Natural killer cell treated with Interleukin-12 subunit alpha and Interleukin-12 subunit beta and Interleukin-15 and Interleukin-18, amount 100 ng/mL, for 72 hours (primary cell): ENCODE results near the gene PLA2G4D. TPM values are rescaled to one million over a fixed set of nuclear protein-coding genes. Genes with fewer than 3 reads are reported as not detected.

Experiments
- ATAC-seq, 2 donors: fragments of 150-1000 bp; cut with Tn5 transposase in 1 of 2; sonication (Bioruptor Pico), chemical (Tn5 transposase) in 1 of 2; 2 replicates each; pipeline ENCODE4 v1.10.0; 2021
- DNase-seq: peaks from one replicate; pipeline ENCODE4 v3.0.0; 2022; ENCODE audit warnings: low spot score
- H3K27ac Mint-ChIP-seq, 2 donors: 1 replicate in 1 of 2; 2 replicates in 1 of 2; pipeline ENCODE4 v1.8.0; 2022; ENCODE audit warnings: mixed read lengths in 2 of 2, mild to moderate bottlenecking in 1 of 2, moderate library complexity in 1 of 2
- H3K27me3 Mint-ChIP-seq, 2 donors: 1 replicate in 1 of 2; 2 replicates in 1 of 2; pipeline ENCODE4 v1.8.0; 2022; ENCODE audit warnings: mixed read lengths in 2 of 2
- H3K36me3 Mint-ChIP-seq: one replicate; pipeline ENCODE4 v1.8.0; 2022; ENCODE audit warnings: mixed read lengths
- H3K4me1 Mint-ChIP-seq, 2 donors: 1 replicate in 1 of 2; 2 replicates in 1 of 2; pipeline ENCODE4 v1.8.0; 2022; ENCODE audit warnings: low read depth in 2 of 2, mixed read lengths in 2 of 2, mild to moderate bottlenecking in 1 of 2
- H3K4me3 Mint-ChIP-seq: one replicate; pipeline ENCODE4 v1.8.0; 2022; ENCODE audit warnings: mixed read lengths
- H3K9me3 Mint-ChIP-seq: 2 replicates; pipeline ENCODE4 v1.8.0; 2022; ENCODE audit warnings: mixed read lengths
- total RNA-seq, 2 donors: library from RNA; stranded (reverse); gene quantifications; one replicate each; pipeline ENCODE4 v1.2.3, GENCODE V29; 2022

Gene PLA2G4D
- total RNA-seq, 2 donors from 2014 or later, result not detected

DNA sequence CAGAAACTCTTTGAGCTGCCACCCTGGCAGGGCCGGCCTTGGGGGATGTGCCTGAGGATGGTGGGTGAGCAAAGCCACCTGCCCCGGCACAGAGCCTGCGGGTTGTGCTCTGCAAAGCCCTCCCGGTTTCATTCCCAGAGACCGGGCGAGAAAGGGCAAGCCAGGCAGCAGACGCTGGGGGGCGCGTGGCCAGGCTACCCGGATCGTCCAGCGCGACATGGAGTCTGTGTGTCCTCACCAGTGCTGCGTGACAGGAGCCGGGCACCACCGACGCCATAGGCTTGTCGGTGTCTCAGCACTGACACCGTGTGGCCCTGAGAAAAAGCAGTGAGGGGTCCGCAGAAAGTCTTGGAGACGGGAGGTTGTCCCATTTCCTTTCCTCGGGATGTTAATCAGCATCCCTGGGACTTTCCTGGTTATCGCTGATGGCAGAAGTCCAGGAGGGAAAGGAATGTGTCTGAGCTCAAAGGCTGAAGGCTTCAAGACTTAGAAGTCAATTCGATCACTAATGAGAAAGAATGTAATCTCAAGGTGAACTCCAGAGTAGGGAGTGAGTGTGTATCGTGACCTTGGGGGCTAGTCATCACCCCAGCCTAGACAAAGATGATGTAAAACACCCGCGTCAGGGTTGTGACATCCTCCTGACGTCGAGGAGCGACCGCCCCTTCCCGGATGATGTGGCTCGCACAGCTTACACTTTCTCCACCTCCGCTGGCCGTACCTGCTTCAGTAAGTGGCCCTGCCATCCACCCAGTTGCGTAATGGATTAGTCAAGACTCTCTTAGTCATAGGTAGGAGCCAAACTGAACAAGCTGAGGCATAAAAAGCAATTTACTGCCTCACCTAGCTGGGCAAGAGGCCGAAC lies 37.2 kb downstream of the PLA2G4D start:
- peaks cover 5 to 13% of the 10 kb centered on the region in 2 donors for H3K4me1 Mint-ChIP-seq
- peak overlapping the region; percentile 36 for H3K4me3 Mint-ChIP-seq
- H3K9me3 Mint-ChIP-seq, result no peaks in the 10 kb centered on the region
- DNase-seq (peak; percentile 76), ATAC-seq (peak; percentile 85 to 90)
- peak overlapping the region; percentile 3 to 39 for H3K27ac Mint-ChIP-seq
- H3K36me3 Mint-ChIP-seq, result no peaks in the 10 kb centered on the region
- peaks cover 31 to 35% of the 10 kb centered on the region in 2 donors for H3K27me3 Mint-ChIP-seq

DNA sequence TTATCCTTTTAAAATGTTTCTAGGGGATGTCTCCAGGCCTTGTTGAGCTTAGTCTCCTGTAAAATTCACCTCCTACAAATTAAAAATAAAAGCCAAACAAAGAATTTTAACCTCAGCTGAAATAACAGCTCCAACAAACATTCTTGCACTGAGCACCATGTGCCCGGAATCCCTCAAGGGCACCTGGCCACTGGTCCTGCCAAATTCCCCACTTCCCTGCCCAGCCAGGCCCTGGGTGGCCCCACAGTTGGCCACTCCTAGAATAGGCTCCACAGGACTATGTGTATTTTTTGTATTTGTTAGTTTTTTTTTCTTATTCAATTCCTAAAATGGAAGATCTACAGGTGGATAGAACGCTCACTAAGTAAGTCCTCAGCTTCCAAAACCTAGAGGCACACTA lies 40.4 kb downstream of the PLA2G4D start:
- Mint-ChIP-seq H3K9me3 (no peaks in the 10 kb centered on the region), H3K4me1 (peaks cover 0 to 9% of the 10 kb centered on the region in 2 donors), H3K4me3 (no peak overlapping the region), H3K27ac (no peak overlapping the region), H3K36me3 (no peaks in the 10 kb centered on the region), H3K27me3 (peaks cover 27 to 39% of the 10 kb centered on the region in 2 donors)
- DNase-seq (no peak), ATAC-seq (no peak)

DNA sequence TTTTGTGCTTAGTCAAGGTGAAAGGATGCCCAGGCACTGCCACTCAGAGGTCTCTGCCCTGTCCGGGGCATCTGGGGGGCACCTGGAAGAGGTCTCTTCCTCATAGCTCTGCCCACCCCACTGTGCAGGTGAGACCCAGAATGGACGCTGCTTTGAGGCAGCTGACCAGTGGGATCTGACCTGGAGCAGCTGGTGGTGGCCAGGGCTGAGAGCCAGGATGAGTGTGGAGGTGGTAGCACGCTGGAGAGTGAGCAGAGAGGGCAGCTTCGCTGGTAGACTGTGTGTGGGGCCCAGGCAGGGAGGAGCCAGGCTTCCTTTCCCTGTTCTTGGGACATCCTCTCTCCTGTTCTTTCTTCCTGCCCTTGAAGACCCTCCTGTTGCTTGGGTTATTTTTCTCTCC lies 41.4 kb downstream of the PLA2G4D start:
- DNase-seq (no peak), ATAC-seq (no peak)
- no peak overlapping the region for H3K4me3 Mint-ChIP-seq
- H3K9me3 Mint-ChIP-seq, result no peaks in the 10 kb centered on the region
- peaks cover 26 to 35% of the 10 kb centered on the region in 2 donors for H3K27me3 Mint-ChIP-seq
- H3K4me1 Mint-ChIP-seq, result peaks cover 0 to 9% of the 10 kb centered on the region in 2 donors
- no peaks in the 10 kb centered on the region for H3K36me3 Mint-ChIP-seq
- no peak overlapping the region for H3K27ac Mint-ChIP-seq

DNA sequence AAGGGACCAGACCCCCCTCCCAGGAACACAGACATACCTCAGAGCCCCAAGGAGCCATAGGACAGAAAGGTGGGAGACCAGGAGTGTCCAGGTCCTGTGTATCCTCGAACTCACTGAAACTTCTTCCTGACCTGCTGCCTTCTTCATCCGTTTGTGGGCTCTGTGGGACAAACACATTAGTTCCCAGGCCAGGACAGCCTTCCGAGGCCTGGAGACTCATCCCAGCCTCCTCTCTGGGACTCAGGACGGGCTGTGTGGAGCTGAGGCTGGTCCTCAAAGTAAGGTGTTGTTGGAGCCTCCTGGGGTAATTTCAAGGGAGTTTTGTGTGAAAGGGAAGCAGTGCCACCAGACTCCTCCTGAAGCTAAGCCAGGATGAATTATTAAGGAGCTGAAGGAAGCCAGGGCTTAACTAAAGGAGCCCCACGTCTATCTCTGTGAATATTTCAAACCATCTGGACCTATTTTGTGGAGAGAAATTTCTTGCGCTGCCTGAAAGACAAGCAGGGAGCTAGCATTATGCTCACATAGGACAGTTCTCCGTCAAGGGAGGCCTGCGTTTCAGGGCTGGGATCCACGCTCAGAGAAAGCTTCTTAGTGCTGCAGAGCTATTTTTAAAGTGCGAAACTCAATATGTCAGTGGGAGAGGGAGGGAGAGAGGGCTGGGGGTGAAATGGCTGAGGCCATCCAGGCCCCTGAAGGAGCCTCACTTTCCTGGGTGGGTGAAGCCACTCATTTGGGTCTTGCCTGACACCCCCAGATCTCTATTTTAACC lies 43.7 kb downstream of the PLA2G4D start:
- no peak for ATAC-seq
- Mint-ChIP-seq H3K27me3 (peaks cover 18 to 24% of the 10 kb centered on the region in 2 donors), H3K27ac (no peak overlapping the region), H3K4me1 (no peaks in the 10 kb centered on the region), H3K36me3 (no peaks in the 10 kb centered on the region), H3K9me3 (no peaks in the 10 kb centered on the region), H3K4me3 (no peak overlapping the region)
- no peak for DNase-seq

DNA sequence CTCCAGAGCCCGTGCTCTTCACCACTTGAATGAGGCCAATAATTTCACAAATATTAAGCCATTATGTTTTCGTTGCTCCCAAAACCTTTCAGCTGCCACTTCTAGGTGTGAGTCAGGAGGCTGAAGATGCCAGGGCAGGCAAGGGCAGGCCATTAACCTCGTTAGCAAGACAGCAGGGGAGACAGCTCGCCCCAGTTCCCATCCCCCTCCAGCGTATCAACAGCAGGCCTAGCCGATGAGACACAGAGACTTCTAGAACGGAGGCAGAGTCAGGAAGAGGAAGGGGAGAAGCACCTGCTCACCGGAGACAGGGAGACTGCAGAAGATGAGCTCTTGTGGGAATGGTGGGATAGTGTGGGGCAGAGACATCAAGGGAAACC lies 45.6 kb downstream of the PLA2G4D start:
- no peak for ATAC-seq
- peaks cover 13 to 16% of the 10 kb centered on the region in 2 donors for H3K27me3 Mint-ChIP-seq

DNA sequence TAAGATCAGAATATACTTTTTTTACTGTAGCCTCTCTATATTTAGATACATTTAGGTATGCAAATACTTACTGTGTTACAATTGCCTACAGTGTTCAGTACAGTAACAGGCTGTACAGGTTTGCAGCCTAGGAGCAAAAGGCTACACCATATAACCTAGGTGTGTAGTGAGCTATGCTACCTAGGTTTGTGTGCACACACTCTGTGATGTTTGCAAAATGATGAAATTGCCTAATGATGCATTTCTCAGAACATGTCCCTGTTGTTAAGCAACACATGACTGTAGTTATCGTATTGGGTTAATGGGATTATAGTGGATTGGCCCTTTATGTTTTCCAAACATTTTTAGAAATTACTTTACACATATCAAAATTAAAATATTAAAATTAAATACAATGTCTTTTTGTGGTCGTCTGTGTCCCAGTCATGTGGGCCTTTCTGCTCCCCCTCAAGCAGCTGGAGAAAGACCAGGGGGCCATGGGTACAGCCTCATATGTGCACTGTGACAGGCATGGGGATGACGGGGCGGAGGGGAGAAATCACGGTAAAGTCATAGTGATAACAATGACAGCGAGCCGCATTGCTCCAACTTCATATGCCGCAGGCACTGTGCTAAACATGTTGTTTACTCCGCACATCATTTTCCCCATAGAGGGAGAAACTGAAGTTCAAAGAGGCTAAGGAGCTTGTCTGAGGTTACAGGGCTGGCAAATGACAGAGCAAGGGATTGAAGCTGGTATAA lies 46.1 kb downstream of the PLA2G4D start:
- peaks cover 0 to 2% of the 10 kb centered on the region in 2 donors for H3K4me1 Mint-ChIP-seq
- H3K27me3 Mint-ChIP-seq, result peaks cover 13 to 16% of the 10 kb centered on the region in 2 donors
- DNase-seq (no peak), ATAC-seq (no peak)
- no peaks in the 10 kb centered on the region for H3K9me3 Mint-ChIP-seq
- H3K36me3 Mint-ChIP-seq, result no peaks in the 10 kb centered on the region
- no peak overlapping the region for H3K27ac Mint-ChIP-seq
- H3K4me3 Mint-ChIP-seq, result no peak overlapping the region

More for the DNA sequence above, 45.6 kb downstream of the PLA2G4D start:
- Mint-ChIP-seq H3K9me3 (no peaks in the 10 kb centered on the region), H3K36me3 (no peaks in the 10 kb centered on the region), H3K4me3 (no peak overlapping the region), H3K27ac (no peak overlapping the region), H3K4me1 (peaks cover 0 to 2% of the 10 kb centered on the region in 2 donors)
- DNase-seq, result no peak

DNA sequence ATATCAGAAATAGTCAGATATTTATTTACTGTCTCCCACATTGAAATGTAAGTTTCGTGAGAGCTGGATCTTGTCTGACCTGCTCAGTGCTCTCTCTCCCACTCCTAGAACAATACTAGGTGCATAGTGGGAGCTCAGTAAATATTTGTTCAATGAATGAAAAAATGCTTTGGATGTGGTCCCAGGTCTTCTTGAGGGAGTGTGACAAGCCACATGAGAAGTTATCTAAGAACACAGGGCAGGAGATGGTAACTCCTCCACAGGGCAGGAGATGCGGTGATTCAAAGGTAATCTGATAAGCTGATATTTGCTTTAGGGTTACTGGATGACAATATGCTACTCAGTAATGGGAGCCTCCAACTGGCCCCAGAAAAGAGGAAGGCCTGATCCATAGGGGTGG lies 47.8 kb downstream of the PLA2G4D start:
- Mint-ChIP-seq H3K27me3 (peaks cover 9 to 10% of the 10 kb centered on the region in 2 donors), H3K9me3 (no peaks in the 10 kb centered on the region), H3K4me3 (no peak overlapping the region), H3K36me3 (no peaks in the 10 kb centered on the region), H3K27ac (no peak overlapping the region), H3K4me1 (peaks cover 0 to 2% of the 10 kb centered on the region in 2 donors)
- DNase-seq, result no peak
- ATAC-seq, result no peak

DNA sequence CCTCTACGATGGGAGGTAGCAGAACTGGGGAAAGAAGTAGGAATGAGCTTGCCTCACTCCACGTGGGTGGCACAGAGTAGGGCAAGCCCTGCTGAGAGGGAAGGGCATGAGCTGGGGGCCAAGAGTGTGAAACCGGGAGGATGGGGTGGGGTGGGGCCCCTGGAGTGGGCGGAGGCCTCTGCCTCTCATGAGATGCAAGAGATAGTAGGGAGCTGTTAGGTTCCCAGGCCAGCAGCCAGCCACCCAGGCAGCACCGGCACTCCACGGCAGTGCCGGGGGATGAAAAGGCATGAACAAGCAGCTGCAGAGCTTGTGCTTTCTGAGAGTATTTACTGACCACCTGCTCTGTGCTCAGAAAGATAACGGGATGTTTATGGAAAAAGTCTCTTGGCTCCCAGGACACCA lies 49.1 kb downstream of the PLA2G4D start:
- H3K9me3 Mint-ChIP-seq, result no peaks in the 10 kb centered on the region
- no peak overlapping the region for H3K4me3 Mint-ChIP-seq
- H3K4me1 Mint-ChIP-seq, result peaks cover 0 to 2% of the 10 kb centered on the region in 2 donors
- no peak overlapping the region for H3K27ac Mint-ChIP-seq
- peaks cover 12 to 20% of the 10 kb centered on the region in 2 donors for H3K27me3 Mint-ChIP-seq
- ATAC-seq, result peak in 1 of 2 donors; percentile 11
- no peak for DNase-seq
- H3K36me3 Mint-ChIP-seq, result no peaks in the 10 kb centered on the region

DNA sequence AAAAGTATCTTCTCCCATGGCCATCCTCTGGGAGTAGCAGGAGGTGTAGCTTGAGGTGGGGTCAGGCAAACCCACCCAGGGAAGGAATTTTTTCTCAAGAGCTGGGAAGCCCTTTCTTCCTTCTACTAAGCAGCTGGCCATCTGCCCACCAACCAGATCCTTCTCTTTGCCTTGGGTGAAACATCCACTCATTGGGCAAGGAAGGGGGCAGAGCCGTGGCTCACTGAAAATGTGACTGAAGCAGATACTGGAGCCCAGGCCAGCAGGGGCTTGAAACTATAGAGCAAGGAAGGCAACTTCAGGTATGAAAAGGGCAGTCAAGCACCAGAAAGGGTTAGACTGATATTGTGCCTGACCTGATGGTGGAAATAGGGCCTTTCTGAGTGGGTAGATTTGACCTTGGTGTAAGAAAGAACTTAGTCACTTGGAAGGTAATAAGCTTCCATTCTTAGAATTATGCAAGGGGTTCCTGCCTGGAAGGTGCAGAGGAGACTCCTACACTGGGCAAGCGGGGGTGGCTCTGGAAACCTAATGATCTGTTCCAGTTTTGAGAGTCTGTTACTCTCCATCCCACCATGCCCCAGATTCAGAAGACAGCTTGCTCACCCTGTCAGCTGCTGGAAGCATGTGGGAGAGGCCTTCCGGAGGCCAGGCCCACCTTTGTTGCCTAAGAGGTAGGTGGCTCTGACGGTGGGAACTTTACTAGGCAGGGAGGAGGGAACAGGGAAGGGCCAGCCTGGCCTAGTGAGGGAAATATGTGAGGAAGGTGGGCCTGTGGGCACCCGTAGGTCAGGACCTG lies 51.6 kb downstream of the PLA2G4D start:
- Mint-ChIP-seq H3K27me3 (peaks cover 12 to 20% of the 10 kb centered on the region in 2 donors), H3K4me3 (no peak overlapping the region), H3K9me3 (no peaks in the 10 kb centered on the region), H3K4me1 (peaks cover 0 to 2% of the 10 kb centered on the region in 2 donors), H3K36me3 (no peaks in the 10 kb centered on the region), H3K27ac (no peak overlapping the region)
- peak in 1 of 2 donors; percentile 29 for ATAC-seq
- DNase-seq, result no peak

DNA sequence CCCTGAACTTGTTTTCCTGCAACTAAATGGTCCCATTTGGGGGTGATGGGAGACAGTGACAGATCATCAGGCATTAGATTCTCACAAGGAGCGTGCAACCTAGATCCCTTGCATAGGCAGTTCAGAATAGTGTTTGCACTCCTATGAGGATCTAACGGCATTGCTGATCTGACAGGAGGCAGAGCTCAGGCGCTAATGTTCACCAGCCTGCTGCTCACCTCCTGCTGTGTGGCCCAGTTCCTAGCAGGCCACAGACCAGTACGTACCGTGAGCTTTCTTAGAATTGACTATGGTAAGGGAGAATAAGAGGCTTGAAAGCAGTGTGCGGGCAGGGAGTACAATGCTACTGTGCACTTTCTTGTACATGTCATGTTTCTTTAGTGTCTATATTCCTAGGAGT lies 56.0 kb downstream of the PLA2G4D start:
- Mint-ChIP-seq H3K27ac (no peak overlapping the region), H3K27me3 (peaks cover 3 to 13% of the 10 kb centered on the region in 2 donors), H3K9me3 (peaks cover 2% of the 10 kb centered on the region), H3K36me3 (no peaks in the 10 kb centered on the region), H3K4me1 (peaks cover 10 to 13% of the 10 kb centered on the region in 2 donors), H3K4me3 (no peak overlapping the region)
- ATAC-seq (no peak), DNase-seq (no peak)

DNA sequence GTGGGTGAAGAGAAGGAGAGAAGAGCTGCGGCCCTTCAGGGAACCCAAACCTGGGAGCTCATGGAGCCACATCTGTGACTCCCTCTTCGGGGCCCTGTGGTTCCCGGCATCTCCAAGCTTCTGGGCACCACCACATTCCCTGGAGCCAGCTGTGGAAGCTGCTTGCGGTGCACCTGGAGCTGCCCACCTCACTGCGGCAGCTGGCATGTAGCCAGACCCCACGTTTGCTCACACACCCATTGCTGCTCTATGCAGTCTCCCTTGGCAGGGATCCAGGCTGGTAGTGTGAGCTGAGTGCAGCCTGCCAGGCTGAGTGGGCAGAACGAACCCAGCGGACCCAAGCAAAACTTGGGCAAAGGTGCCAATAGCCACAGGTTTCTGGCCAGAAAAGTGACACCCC lies 56.7 kb downstream of the PLA2G4D start:
- no peak for DNase-seq
- H3K9me3 Mint-ChIP-seq, result peaks cover 2% of the 10 kb centered on the region

DNA sequence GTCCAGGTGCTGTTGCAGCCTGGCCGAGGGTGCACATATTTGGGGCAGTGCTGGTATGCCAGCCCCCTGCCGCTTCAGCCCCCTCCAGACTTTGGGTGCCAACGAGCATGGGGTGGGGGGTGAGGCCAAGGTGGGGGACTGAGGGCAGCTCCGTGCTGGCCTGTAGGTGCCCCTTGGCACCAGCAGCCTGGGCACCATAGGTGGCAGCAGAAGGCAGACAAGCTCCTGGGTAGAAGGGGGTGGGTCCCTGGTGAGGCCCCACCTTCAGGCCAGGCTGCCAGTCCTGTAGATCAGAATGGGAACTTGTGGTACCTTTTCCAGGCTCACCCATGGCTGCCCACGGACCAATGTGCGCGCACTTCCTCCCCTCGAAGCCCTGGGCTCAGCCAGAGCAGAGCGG lies 57.4 kb downstream of the PLA2G4D start:
- peaks cover 3 to 13% of the 10 kb centered on the region in 2 donors for H3K27me3 Mint-ChIP-seq
- peaks cover 18 to 19% of the 10 kb centered on the region in 2 donors for H3K4me1 Mint-ChIP-seq
- ATAC-seq, result no peak
- H3K27ac Mint-ChIP-seq, result peak overlapping the region in 1 of 2 donors; percentile 45
- H3K4me3 Mint-ChIP-seq, result no peak overlapping the region
- H3K36me3 Mint-ChIP-seq, result no peaks in the 10 kb centered on the region
- H3K9me3 Mint-ChIP-seq, result peaks cover 2% of the 10 kb centered on the region
- no peak for DNase-seq

More for the DNA sequence above, 56.7 kb downstream of the PLA2G4D start:
- H3K27ac Mint-ChIP-seq, result peak overlapping the region in 1 of 2 donors; percentile 45
- H3K4me1 Mint-ChIP-seq, result peaks cover 15 to 18% of the 10 kb centered on the region in 2 donors
- no peaks in the 10 kb centered on the region for H3K36me3 Mint-ChIP-seq
- H3K4me3 Mint-ChIP-seq, result no peak overlapping the region
- H3K27me3 Mint-ChIP-seq, result peaks cover 3 to 13% of the 10 kb centered on the region in 2 donors
- ATAC-seq, result no peak
